ENCODE measurements around the gene E2F6.
A peak's percentile ranks its signal among the peaks of the same experiment; 100 is the strongest.

E2F6 gene, protein sequence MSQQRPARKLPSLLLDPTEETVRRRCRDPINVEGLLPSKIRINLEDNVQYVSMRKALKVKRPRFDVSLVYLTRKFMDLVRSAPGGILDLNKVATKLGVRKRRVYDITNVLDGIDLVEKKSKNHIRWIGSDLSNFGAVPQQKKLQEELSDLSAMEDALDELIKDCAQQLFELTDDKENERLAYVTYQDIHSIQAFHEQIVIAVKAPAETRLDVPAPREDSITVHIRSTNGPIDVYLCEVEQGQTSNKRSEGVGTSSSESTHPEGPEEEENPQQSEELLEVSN

DNA sequence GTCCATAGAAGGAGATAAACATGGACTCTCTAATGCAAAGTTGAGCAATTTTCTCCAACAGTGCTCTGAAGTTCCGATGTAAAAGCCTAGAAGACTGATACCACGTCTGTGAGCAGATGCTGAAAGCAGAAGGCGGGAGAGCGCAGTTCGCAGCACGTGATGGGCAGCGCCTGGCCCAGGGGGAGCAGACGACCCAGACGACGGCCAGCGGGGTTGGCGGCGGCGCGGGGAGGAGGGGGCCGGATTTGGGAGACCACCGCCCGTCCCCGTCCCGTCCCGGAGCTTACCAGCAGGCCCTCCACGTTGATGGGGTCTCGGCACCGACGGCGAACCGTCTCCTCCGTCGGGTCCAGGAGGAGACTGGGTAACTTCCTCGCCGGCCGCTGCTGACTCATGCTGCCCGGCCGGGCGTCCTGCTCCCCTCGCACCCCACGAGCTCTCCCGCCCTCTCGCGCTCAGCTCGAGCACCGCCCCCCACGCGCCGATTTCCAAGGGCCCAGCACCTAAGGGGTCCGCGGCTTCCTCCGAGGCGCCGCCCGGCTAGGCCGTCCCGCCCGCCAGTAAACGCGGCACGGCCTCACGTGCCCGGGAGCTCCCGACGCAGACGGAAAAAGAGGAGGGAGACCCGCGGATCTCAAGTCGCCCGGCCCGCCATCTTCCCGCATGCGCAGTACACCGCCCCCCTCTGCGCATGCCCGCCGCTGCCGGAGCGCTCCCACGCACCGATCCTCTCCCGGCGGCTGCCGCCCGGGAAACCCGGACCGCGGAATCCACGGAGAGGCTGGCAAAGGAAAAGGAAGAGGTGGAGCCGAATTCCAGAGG lies at the start of gene E2F6:
Gene E2F6 (minus strand): TSS at position 677 of the 822 bp plus-strand sequence. CDS start 282 bp downstream, at position 395.
- peak; percentile 82 to 88 for DNase-seq

GRCh38 chr2:11515490-11515981 lies 49.6 kb upstream of the E2F6 start:
- no peak for DNase-seq

GRCh38 chr2:11514904-11515303 lies 48.9 kb upstream of the E2F6 start:
- DNase-seq: no peak

- DNase-seq: no peak
These were observed 48.2 kb upstream of the E2F6 start for GRCh38 chr2:11514081-11514730.

DNA sequence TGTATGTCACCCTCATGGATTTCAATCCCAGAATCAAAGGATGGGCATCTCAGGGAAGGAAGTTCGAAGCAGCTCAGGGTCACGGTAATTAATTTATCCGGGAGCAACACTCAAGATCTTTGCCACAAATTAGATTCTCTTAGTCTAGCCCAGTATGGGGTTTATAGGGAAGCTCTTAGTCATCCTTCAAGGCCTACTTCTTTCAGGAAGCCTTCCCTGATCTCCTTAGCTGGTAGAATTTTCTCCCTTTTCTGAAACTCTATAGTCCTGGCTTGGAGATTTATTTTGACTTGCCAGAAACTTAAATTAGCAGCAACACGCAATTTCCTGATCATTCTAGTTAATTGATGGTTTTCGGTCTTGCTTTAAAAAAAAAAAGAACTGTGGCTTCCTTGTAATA lies 47.4 kb upstream of the E2F6 start:
- no peak for DNase-seq

DNA sequence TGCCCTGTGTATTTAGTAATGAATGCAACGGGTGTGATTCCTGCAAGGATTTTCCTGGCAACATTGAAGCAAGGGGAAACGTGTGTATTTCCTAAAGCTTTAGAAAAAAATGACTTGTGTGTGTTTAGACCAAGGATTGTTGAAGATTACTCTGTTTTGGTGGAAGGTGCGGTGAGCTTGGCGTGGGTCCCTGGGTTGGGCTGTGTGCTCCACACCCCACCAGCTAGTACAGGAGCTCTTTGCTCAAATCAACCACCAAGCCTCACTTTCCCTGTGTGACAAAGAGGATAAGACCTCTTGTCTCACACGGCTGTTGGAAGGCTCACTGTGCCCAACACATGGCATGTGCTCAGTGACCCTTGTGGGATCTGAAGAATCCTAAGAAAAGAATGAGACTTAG lies 46.5 kb upstream of the E2F6 start:
- DNase-seq: no peak

DNA sequence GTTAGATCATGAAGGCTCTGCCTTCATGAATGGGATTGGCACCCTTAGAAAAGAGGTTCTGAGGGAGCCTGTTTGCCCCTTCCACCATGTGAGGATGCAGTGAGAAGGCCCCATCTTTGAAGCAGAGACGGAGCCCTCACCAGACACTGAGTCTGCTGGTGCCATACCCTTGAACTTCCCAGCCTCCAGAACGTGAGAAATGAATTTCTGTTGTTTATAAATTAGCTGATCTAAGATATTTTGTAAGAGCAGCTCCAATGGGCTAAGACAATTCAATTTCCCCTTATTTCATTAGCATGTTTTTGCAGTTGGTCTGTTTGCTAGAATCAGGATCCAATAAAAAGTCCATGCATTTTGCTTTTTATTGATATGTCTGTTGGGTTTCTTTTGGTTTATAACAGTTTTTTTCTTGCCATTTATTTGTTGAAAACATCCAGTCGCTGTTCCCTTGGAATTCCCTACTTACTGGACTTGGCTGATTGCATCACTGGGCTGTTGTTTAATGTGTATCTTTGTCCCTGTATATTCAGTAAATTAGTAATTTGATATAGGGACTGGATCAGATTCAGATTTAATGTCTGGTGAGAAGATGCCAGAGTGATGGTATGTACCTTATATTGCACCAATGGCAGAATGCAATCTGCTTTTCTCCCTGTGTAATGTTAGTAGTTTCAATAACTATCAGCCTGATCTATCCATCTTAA lies 43.8 kb upstream of the E2F6 start:
- DNase-seq: no peak

DNA sequence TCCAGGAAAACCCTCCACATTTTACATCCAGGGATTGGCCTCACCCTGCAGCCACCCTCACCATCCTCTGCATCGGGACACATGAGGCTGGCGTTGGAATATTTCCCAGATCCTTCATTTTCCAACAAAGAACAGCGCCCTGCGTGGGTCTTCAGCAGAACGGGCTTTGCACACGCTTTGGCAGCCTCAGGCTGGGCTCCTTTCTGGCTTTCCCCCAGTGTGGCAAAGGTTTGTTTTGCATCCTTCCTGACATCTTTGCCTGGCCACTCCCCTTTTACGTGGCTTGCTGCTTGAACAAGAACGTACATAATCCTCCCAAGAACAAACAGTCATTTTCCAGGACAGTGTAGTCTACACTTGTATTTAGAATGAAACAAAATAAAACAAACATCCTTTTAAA lies 42.3 kb upstream of the E2F6 start:
- no peak for DNase-seq

DNA sequence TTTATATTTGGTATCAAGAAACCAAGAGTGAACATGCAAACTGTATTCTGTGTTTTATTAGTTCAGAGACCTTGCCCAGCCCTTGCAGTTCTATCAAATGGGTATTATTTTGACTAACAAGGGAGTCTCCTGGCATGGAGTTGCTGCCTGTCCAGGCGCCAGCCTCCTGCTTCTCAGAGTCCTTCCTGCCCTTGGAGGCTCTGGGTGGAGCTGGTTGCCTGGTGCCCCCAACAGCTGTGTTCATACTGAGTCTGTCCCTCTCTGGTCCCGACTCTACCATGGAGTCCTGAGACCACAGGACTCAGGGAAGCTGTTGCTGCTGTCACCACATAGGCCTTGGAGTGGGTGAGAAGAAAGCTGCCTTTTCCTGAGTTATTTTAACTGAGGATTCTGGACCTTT lies 41.6 kb upstream of the E2F6 start:
- DNase-seq: no peak

DNA sequence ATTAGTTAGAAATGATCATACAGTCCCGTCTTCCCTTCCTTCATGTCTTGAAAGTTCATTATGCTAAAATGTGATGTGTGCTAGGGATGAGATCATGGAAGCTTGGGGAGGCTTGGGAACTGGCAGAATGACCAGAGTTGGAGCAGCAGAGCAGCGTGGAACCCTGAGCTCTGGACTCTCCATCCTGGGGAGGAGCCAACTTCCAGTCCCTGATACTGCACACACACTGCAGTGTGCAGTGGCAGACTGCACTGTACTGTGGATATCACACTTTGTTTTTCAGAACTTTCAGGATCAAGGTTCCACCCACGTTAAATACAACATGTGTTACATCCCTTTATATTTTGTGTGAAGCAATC lies 40.6 kb upstream of the E2F6 start:
- no peak for DNase-seq

- DNase-seq: no peak
These were observed 40.0 kb upstream of the E2F6 start for GRCh38 chr2:11505652-11506610.

DNA sequence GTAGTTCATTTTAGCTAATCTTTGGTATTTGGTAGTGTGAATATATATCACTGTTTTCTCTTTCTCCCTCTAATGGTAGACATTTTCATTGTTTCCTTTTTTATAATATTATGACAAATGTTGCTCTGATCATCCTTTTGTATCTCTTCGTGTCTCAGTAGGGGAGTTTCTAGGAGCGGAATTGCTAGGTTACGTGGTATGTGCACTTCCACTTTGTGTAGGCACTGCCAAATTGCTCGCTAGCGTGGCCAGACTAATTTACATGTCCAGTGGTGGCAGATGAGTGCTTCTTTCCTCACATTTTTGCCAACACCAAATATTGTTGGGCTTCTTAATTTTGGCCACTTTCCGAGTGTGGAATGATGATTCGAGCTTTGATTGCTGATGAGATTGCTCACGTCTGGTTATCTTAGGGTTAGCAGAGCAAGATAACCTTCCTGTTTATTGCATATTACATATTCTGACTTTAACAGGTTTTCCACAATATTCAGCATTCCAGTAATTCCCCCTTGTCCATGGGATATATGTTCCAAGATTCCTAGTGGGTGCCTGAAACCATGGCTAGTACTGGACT lies 37.5 kb upstream of the E2F6 start:
- no peak for DNase-seq

DNA sequence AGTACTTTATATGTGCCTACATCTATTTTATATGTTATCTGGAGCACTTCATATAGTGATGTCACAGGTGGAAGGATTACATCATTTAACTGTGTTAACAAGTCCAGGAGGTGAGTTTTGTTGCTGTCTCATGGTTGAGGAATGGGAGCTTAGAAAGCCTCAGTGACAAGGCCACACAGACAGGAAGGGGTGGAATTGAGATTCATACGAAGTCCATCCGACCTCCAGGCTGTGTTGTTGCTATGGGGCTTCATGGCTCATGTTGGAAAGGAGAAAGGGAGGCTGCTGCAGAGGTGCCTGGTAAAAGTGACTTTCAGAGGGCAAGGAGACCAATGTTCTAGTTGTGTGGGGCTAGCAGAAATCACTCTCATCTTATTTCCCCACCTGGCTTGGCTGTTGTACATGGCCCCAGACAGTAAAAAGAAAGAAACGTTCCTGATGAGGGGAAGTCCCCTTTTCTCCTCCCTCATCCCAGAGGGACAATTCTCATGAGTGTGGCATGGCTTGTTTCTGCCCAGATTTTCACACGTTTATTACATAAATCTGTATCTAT lies 36.9 kb upstream of the E2F6 start:
- no peak for DNase-seq

GRCh38 chr2:11500702-11501303 lies 34.8 kb upstream of the E2F6 start:
- peak in 1 of 2 donors; percentile 6 for DNase-seq

DNA sequence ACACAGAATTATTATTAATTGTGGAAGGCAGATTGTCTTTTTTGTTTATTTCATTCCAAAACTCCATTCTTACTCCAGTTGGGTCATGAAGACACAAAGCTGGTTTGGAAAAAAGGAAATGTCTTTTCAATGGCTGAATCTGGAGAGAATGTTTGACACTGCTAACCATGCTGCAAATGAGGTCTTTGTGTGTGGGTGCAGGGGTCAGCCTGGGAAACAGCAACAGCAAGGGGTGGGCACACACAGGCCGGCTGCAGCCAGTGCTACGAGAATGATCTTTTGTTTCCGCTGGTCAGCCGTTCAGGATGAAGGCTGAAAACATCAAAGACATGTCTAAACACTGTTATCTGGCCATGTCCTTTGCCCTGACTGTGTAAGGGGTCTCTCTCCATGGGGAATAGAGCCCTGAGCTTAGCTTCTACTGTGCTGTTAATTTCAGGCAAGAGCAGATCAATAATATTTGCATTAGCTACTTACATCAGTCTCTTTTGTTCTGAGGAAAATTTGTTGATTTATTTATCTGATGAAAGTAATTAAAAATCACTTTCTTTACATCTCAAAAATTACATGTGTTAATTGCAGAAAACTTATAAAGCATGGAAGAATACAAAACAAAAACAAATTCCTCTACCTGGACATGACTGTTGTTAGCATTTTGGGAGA lies 33.3 kb upstream of the E2F6 start:
- no peak for DNase-seq

DNA sequence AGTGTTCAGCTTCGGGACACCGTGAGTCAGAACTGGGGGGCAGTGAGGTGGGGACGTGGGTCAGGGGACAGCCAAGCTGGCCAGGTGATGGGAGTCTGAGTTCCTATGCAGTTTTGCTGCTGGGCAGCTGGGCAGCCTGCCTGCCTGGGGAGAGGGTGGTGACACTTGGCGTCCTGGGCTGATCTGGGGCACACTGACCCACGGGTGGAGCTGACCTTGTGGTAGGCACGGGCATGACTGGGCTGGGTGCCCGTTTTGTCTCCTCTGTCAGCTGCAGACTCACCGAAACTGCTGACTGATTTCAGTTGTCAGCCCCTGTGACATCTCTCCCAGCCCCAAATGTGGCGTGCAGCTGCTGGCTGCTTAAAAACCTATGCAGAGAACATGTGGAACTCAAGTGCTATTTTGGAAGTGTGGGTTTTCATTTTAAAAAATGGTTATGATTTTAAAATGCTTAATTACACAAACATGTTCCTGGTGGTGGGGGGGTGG lies 32.6 kb upstream of the E2F6 start:
- DNase-seq: no peak

DNA sequence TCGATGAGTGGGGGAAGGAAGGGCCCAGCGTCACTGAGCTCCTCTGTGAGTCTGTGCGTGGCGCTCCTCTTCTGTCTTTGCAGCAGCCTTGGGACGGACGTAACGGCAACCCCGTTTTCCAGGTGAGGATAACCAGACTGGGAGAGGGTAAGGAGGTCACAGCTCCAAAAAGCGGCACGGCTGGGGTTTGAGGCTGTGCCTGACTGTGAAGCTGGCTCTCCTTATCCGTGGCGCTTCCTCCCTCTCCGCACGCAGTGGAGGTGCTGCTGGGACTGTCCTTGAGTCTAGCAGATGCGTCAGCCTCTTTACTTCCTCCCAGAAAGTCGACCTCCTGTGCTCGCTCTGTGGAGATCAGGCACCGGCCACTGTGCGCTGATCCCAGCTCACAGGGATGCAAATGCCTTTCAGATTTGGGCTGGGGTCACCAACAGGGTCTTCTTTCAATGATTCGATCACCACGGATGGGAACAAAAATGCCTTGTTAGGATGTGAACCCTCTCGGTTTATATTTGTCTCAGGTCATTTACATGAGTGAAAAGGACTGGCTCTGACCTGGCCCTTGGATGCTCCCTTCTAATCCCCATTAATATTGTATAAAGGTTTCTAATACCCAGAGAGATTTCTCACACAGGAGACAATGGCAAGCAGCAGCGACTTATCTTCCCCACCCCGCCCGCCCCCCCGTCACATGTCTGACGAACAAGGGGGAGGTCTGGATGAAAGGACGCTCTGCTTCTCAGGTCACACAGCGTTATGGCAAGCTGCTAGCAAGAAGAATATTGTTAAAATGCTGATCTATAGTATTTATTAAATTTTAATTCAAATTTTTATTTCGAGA lies 30.1 kb upstream of the E2F6 start:
- no peak for DNase-seq

GRCh38 chr2:11494310-11494709 lies 28.3 kb upstream of the E2F6 start:
- no peak for DNase-seq

- no peak for DNase-seq
These were observed 27.3 kb upstream of the E2F6 start for GRCh38 chr2:11493282-11493681.
